ENCODE results near the gene THSD4. TPM values are rescaled to one million over a fixed set of nuclear protein-coding genes. Genes with fewer than 3 reads are reported as not detected.

THSD4 gene
- total RNA-seq, 6 donors from 2014 or later, result 16.8 to 39.7 (median 21.7) TPM

DNA sequence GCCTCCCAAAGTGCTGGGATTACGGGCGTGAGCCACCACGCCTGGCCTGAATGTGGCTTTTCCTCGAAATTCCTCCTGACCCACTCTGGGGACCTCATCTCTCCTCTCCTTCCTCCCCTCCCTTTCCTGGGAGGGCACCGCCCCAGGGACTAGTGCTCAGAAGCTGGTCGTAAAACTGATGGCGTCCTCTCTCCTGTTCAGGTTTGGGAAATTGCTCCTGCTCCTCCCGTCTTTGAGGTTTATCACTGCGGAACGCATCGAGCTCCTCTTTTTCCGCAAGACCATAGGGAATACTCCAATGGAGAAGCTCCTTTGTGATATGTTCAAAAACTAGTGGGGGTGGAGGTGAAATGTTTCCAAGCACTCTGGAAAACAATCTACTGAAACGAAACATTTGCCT, 702.1 kb downstream of the THSD4 start:
- DNase-seq, result no peak
- peaks cover 0 to 7% (median 3%) of the 10 kb centered on the region in 4 donors for H3K36me3 ChIP-seq
- H3K27ac ChIP-seq, result no peak overlapping the region
- ATAC-seq (ENCODE audit: low FRiP score in 2 of 2), result no peak
- peaks cover 9 to 21% (median 17%) of the 10 kb centered on the region in 4 donors for H3K9me3 ChIP-seq
- WGBS, 2 donors, result 95 to 96% methylated on average over 13 of the region's 13 CpGs
- H3K4me1 ChIP-seq, result no peaks in the 10 kb centered on the region
- no peak overlapping the region for H3K4me3 ChIP-seq
- H3K27me3 ChIP-seq, result no peaks in the 10 kb centered on the region
- no peak for TF ChIP-seq POLR2A (IDR thresholded peaks at IDR 0.05)
- no peak for TF ChIP-seq EP300 (IDR thresholded peaks at IDR 0.05)

DNA sequence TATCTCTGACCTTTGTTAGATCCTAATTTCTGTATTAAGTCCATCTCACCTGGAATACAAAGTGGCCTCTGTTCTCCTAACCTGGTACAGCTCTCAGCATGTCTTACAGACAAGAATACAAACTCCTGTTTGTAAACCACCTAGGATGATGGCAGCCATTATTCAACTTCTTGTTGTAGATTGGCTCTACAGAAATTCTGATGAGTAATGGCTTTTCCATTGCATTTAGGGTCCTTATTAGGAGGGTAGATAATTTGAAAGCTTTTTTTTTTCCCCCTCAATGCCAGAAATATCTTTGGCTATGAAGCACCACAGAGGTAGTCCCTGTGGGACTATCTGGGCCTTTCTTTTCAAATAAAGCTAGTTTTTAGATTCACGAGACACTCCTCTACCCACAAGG, 704.9 kb downstream of the THSD4 start:
- ATAC-seq (ENCODE audit: low FRiP score in 2 of 2) (no peak), DNase-seq (no peak)
- Histone ChIP-seq H3K9me3 (peaks cover 9 to 29% (median 20%) of the 10 kb centered on the region in 4 donors), H3K27me3 (no peaks in the 10 kb centered on the region), H3K36me3 (peaks cover 0 to 30% (median 13%) of the 10 kb centered on the region in 4 donors), H3K4me1 (no peaks in the 10 kb centered on the region), H3K4me3 (no peak overlapping the region), H3K27ac (no peak overlapping the region)
- 83 to 95% methylated on average over 1 of the region's 1 CpG for WGBS, 2 donors
- TF ChIP-seq EP300 (IDR thresholded peaks at IDR 0.05), result no peak
- no peak for TF ChIP-seq POLR2AphosphoS5 (IDR thresholded peaks at IDR 0.05)
- TF ChIP-seq POLR2A (IDR thresholded peaks at IDR 0.05), result no peak
- TF ChIP-seq, protein P1, sequence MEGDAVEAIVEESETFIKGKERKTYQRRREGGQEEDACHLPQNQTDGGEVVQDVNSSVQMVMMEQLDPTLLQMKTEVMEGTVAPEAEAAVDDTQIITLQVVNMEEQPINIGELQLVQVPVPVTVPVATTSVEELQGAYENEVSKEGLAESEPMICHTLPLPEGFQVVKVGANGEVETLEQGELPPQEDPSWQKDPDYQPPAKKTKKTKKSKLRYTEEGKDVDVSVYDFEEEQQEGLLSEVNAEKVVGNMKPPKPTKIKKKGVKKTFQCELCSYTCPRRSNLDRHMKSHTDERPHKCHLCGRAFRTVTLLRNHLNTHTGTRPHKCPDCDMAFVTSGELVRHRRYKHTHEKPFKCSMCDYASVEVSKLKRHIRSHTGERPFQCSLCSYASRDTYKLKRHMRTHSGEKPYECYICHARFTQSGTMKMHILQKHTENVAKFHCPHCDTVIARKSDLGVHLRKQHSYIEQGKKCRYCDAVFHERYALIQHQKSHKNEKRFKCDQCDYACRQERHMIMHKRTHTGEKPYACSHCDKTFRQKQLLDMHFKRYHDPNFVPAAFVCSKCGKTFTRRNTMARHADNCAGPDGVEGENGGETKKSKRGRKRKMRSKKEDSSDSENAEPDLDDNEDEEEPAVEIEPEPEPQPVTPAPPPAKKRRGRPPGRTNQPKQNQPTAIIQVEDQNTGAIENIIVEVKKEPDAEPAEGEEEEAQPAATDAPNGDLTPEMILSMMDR (IDR thresholded peaks at IDR 0.05), result no peak

DNA sequence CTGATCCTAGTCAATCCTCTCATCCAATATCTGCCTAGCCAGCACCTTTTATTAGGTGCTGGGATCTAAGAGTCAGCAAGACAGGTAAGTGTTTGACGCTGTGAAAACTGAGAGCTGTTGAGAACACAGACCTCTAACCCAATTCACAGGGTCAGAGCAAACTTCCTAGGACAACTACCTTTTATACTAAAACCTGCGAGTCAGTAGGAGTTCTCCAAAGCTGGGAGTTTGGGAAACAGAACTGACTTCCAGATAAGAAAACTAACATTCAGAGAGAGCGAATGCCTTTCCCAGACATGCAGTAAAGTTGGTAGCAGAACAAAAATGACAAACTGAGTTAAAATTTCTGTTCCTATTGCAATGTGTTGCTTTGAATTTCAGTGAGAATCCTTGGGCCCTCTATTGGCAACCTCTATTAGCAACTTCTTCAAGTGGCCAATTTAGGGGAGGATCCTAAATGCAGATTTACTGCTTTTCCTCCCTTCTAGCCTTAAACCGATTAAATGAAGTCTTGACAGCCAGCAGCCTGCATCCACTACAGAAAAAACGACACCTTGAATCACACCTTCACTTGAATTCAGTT, 706.4 kb downstream of the THSD4 start:
- H3K36me3 ChIP-seq, result peaks cover 4 to 45% (median 20%) of the 10 kb centered on the region in 4 donors
- H3K9me3 ChIP-seq, result peaks cover 9 to 29% (median 20%) of the 10 kb centered on the region in 4 donors
- 93 to 96% methylated on average over 5 of the region's 5 CpGs for WGBS, 2 donors
- H3K4me1 ChIP-seq, result no peaks in the 10 kb centered on the region
- H3K4me3 ChIP-seq, result no peak overlapping the region
- ATAC-seq (ENCODE audit: low FRiP score in 2 of 2), result no peak
- H3K27me3 ChIP-seq, result no peaks in the 10 kb centered on the region
- H3K27ac ChIP-seq, result no peak overlapping the region
- TF ChIP-seq, protein P1 (IDR thresholded peaks at IDR 0.05), result no peak
- no peak for TF ChIP-seq POLR2AphosphoS5 (IDR thresholded peaks at IDR 0.05)
- no peak for TF ChIP-seq POLR2A (IDR thresholded peaks at IDR 0.05)
- no peak for TF ChIP-seq EP300 (IDR thresholded peaks at IDR 0.05)
- DNase-seq, result no peak

DNA sequence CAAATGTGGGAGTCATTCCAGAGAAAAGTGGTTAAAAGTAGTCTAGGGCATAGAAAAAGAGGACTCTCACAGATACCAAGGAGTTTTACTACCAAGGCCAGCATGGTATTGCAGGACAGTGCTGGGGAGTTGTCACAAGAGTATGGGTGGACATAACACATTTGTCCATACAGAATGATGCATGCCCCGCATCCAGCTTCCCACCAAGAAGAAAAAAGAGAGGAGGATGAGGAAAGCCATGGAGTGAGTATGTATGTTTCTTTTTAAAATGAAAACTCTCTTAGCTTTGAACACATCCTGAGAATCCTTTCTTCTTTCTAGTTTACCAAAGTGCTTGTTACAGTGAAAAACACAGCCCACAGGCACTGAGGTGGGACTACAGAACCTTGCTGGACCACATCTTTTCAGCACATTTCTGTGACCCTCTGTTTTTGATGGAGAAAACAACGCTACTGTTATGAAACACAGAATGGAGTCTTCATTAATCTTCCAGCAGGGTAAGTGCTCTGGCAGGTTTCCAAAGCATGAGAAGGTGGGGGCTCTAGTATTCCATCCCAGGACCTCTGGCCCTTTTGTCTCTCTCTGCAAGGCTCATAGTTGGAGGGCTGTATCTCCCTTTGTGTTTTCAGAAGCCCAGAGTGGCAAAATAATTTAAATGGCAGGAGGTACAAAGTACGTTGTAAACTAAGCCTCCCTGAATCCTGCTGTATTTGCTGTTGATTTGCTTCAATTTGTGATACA, 707.8 kb downstream of the THSD4 start:
- ATAC-seq (ENCODE audit: low FRiP score in 2 of 2) (no peak), DNase-seq (no peak)
- Histone ChIP-seq H3K4me3 (no peak overlapping the region), H3K9me3 (peaks cover 9 to 29% (median 20%) of the 10 kb centered on the region in 4 donors), H3K27me3 (no peaks in the 10 kb centered on the region), H3K4me1 (no peaks in the 10 kb centered on the region), H3K36me3 (peaks cover 11 to 59% (median 31%) of the 10 kb centered on the region in 4 donors), H3K27ac (no peak overlapping the region)
- 89 to 90% methylated on average over 3 of the region's 3 CpGs for WGBS, 2 donors
- TF ChIP-seq EP300 (IDR thresholded peaks at IDR 0.05), result no peak
- TF ChIP-seq POLR2AphosphoS5 (IDR thresholded peaks at IDR 0.05), result no peak
- TF ChIP-seq, protein P1 (IDR thresholded peaks at IDR 0.05), result no peak
- TF ChIP-seq POLR2A (IDR thresholded peaks at IDR 0.05), result no peak

DNA sequence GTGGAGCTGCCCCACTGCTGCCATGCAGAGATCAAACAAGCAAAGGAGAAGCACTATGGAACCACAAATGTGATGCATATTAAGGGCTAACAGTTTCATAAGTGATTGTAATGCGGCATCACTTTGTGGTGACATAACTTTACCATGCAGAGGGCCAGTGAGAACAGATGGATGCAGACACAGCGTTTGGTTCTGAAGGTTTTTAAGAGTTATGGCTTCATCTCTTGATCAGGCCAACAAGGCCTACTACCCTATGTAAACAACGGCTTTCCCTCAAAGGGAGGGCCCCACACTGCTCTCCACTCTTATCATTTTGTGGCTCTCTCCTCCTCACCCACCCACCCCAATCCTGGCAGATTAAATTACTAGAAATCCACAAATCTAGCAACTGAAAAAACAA, 708.5 kb downstream of the THSD4 start:
- Histone ChIP-seq H3K27ac (no peak overlapping the region), H3K4me3 (no peak overlapping the region), H3K27me3 (no peaks in the 10 kb centered on the region), H3K4me1 (no peaks in the 10 kb centered on the region), H3K9me3 (peaks cover 9 to 29% (median 20%) of the 10 kb centered on the region in 4 donors), H3K36me3 (peaks cover 11 to 66% (median 36%) of the 10 kb centered on the region in 4 donors)
- WGBS, 2 donors, result 77 to 89% methylated on average over 3 of the region's 3 CpGs
- DNase-seq (no peak), ATAC-seq (ENCODE audit: low FRiP score in 2 of 2) (no peak)
- TF ChIP-seq POLR2AphosphoS5 (IDR thresholded peaks at IDR 0.05) (no peak), EP300 (IDR thresholded peaks at IDR 0.05) (no peak), POLR2A (IDR thresholded peaks at IDR 0.05) (no peak)
- TF ChIP-seq, protein P1 (IDR thresholded peaks at IDR 0.05), result no peak

All from upper lobe of left lung (tissue), 6 donors.